GM23338 (cell line): ENCODE measurements around the gene TMX3.

Source experiments
- CREB1 ChIP-seq: fragments of 250-450 bp; sonication (Bioruptor Pico); IDR thresholded peaks from 2 replicates; pipeline ENCODE4 v1.5.0; 2020; ENCODE audit warnings: low read depth, mild to moderate bottlenecking, moderate library complexity
- CTCF ChIP-seq, 2 experiments: fragments of 200-600 bp in 1 of 2; sonication (generic) in 1 of 2; conservative IDR thresholded peaks; 2 replicates each; pipeline versions ENCODE4 v1.5.1 to v1.6.1; 2016 to 2017; ENCODE audit warnings: antibody characterized with exemption in 2 of 2, low read depth in 2 of 2, mild to moderate bottlenecking in 2 of 2, moderate library complexity in 1 of 2
- ETS1 ChIP-seq: IDR thresholded peaks from 2 replicates; pipeline ENCODE4 v1.6.1; 2016; ENCODE audit warnings: antibody characterized with exemption
- EZH2 ChIP-seq: fragments of 200-600 bp; sonication (generic); IDR thresholded peaks from one replicate; pipeline ENCODE4 v1.8.0; 2017; ENCODE audit warnings: antibody characterized with exemption, mild to moderate bottlenecking, low read depth; ENCODE audit not compliant: unreplicated experiment
- EZH2phosphoT487 ChIP-seq: fragments of 200-600 bp; sonication (generic); IDR thresholded peaks from one replicate; pipeline ENCODE4 v1.8.1; 2018; ENCODE audit warnings: antibody characterized with exemption; ENCODE audit not compliant: unreplicated experiment
- JUNB ChIP-seq: IDR thresholded peaks from one replicate; pipeline ENCODE4 v1.6.1; 2016; ENCODE audit warnings: antibody characterized with exemption; ENCODE audit not compliant: unreplicated experiment
- NANOG ChIP-seq: IDR thresholded peaks from 2 replicates; pipeline ENCODE4 v1.6.1; 2016; ENCODE audit warnings: antibody characterized with exemption, borderline replicate concordance
- POLR2AphosphoS5 ChIP-seq: IDR thresholded peaks from 2 replicates; pipeline ENCODE4 v1.6.1; 2016; ENCODE audit warnings: antibody characterized with exemption, low read depth
- REST ChIP-seq: IDR thresholded peaks from one replicate; pipeline ENCODE4 v1.6.1; 2018; ENCODE audit warnings: antibody characterized with exemption; ENCODE audit not compliant: unreplicated experiment
- STAT1 ChIP-seq: IDR thresholded peaks from one replicate; pipeline ENCODE4 v1.6.1; 2016; ENCODE audit warnings: antibody characterized with exemption; ENCODE audit not compliant: unreplicated experiment
- ZNF114 ChIP-seq: fragments of 250-450 bp; sonication (Bioruptor Pico); IDR thresholded peaks from 2 replicates; pipeline ENCODE4 v1.5.0; 2020; ENCODE audit warnings: mild to moderate bottlenecking, moderate library complexity
- ZNF331 ChIP-seq: fragments of 250-450 bp; sonication (Bioruptor Pico); IDR thresholded peaks from 2 replicates; pipeline ENCODE4 v1.5.0; 2020; ENCODE audit warnings: low read depth, mild to moderate bottlenecking, moderate library complexity

GRCh38 chr18:68739462-68739861, 24.6 kb upstream of the TMX3 start:
- no peak for TF ChIP-seq POLR2AphosphoS5
- no peak for TF ChIP-seq CTCF (conservative IDR thresholded peaks at IDR 0.05; ENCODE audit: low read depth in 2 of 2)
- no peak for TF ChIP-seq REST
- no peak for TF ChIP-seq CREB1 (CRISPR knock-in tag)
- TF ChIP-seq NANOG, result no peak
- TF ChIP-seq ZNF331 (CRISPR knock-in tag), result no peak
- TF ChIP-seq EZH2, result no peak
- no peak for TF ChIP-seq JUNB
- TF ChIP-seq EZH2phosphoT487, result no peak
- no peak for TF ChIP-seq ETS1
- no peak for TF ChIP-seq STAT1
- TF ChIP-seq ZNF114 (CRISPR knock-in tag), result no peak
